ENCODE results near the gene NBEA. TPM values are rescaled to one million over a fixed set of nuclear protein-coding genes. Genes with fewer than 3 reads are reported as not detected.
A peak's percentile ranks its signal among the peaks of the same experiment; 100 is the strongest.
"Not testable (repeated sequence)": the region's sequence is repeated elsewhere in the genome, so short reads cannot be mapped to it uniquely, and the experiment has no call there.

NBEA gene
- total RNA-seq, 4 donors from 2014 or later: 0.34 to 10.3 (median 2.4) TPM

DNA sequence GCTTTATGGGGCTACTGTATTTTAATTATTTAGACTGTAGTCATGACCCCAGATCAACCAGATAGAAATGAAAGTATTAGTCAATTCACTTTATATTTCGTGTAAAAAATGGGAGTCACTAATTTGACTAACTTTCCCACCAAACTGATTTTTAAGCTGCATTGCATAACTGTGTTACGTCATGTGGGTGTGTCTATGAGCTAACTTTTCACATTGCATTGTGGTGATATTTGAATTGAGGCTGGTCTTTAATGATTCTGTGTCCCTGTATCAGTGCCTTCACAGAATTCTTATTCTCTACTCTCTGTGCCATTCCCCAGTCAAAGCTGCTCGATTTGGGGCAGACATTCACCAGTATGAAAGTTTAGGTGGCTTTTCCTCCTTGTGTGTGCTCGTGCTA lies 707.1 kb downstream of the NBEA start:
- 56 to 59% methylated on average over 4 of the region's 4 CpGs for WGBS, 2 donors
- H3K36me3 ChIP-seq: no peaks in the 10 kb centered on the region
- TF ChIP-seq, protein P1, sequence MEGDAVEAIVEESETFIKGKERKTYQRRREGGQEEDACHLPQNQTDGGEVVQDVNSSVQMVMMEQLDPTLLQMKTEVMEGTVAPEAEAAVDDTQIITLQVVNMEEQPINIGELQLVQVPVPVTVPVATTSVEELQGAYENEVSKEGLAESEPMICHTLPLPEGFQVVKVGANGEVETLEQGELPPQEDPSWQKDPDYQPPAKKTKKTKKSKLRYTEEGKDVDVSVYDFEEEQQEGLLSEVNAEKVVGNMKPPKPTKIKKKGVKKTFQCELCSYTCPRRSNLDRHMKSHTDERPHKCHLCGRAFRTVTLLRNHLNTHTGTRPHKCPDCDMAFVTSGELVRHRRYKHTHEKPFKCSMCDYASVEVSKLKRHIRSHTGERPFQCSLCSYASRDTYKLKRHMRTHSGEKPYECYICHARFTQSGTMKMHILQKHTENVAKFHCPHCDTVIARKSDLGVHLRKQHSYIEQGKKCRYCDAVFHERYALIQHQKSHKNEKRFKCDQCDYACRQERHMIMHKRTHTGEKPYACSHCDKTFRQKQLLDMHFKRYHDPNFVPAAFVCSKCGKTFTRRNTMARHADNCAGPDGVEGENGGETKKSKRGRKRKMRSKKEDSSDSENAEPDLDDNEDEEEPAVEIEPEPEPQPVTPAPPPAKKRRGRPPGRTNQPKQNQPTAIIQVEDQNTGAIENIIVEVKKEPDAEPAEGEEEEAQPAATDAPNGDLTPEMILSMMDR (IDR thresholded peaks at IDR 0.05): no peak
- TF ChIP-seq POLR2A (IDR thresholded peaks at IDR 0.05): no peak
- no peaks in the 10 kb centered on the region for H3K27me3 ChIP-seq
- no peak for DNase-seq
- peaks cover 0 to 13% (median 0%) of the 10 kb centered on the region in 3 donors for H3K4me1 ChIP-seq
- H3K4me3 ChIP-seq: no peak overlapping the region
- H3K27ac ChIP-seq: peak overlapping the region in 1 of 4 donors; percentile 4
- intact Hi-C loops (cut with DNase I): no loop called here
- no peaks in the 10 kb centered on the region for H3K9me3 ChIP-seq

DNA sequence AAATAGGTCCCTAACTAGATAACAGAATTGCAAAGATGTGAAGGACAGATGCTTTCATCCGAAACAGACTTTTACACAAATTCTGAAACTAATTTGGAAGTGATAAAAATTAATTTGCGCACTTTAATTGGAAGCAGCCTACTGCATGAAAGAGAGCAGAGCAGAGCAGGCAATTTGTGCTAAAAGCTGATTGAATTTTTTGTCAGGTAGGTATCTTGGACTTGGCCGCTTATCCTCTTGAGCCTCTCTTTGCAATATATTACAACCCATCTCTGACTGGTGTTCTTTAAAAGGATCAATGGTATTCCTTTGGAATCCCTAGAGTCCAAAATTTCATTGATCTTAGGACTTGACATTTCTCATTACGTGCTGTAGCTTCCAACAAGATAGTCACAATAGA lies 717.7 kb downstream of the NBEA start:
- H3K4me3 ChIP-seq: no peak overlapping the region
- TF ChIP-seq POLR2A (IDR thresholded peaks at IDR 0.05): no peak
- TF ChIP-seq, protein P1 (IDR thresholded peaks at IDR 0.05): no peak
- intact Hi-C loops (cut with DNase I): no loop called here
- H3K4me1 ChIP-seq: no peaks in the 10 kb centered on the region
- H3K27ac ChIP-seq: no peak overlapping the region
- H3K9me3 ChIP-seq: no peaks in the 10 kb centered on the region
- no peaks in the 10 kb centered on the region for H3K27me3 ChIP-seq
- H3K36me3 ChIP-seq: no peaks in the 10 kb centered on the region
- no peak for DNase-seq
- 86 to 87% methylated on average over 4 of the region's 4 CpGs for WGBS, 2 donors

DNA sequence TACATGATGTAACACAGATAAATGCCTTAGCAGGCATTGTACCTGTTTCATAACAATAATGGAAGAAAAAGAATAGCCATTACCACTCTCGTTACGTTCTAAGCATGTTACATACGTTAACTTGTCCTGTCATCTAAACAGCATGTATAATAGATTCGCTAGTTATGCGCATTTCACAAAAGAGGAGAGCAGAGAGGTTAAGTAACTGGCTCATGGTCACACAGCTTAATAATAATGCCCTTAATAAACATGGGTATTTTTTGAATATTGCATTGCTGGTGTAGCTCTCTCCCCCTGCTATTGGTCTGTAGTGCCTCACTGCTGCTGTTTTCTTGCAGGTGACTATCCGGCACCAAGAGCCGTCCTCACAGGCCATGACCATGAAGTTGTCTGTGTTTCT lies 722.7 kb downstream of the NBEA start:
- no peak overlapping the region for H3K27ac ChIP-seq
- DNase-seq: no peak
- no peaks in the 10 kb centered on the region for H3K36me3 ChIP-seq
- no peak overlapping the region for H3K4me3 ChIP-seq
- no peaks in the 10 kb centered on the region for H3K4me1 ChIP-seq
- intact Hi-C loops (cut with DNase I): no loop called here
- WGBS, 2 donors: 89 to 93% methylated on average over 7 of the region's 7 CpGs
- no peaks in the 10 kb centered on the region for H3K9me3 ChIP-seq
- no peaks in the 10 kb centered on the region for H3K27me3 ChIP-seq
- TF ChIP-seq, protein P1 (IDR thresholded peaks at IDR 0.05): no peak
- no peak for TF ChIP-seq POLR2A (IDR thresholded peaks at IDR 0.05)

DNA sequence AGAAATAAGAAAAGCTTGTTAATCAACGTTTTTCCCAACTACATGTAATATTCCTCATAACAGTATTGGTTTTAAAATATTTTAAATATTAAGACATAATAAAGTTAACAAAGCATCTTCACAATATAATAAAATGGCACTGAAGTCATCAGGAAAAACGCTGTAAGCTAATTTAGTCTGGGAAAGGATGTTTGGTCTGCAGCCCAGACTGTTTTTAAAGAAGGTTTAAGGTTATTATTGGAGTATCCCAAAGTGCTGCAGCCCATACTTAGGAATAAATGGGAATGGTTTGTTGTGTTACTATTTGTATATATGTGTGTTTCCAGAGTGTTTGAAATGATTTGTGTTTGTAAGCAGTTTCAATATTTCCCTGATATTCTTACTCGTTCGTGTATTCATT lies 727.3 kb downstream of the NBEA start:
- 72 to 78% methylated on average over 4 of the region's 4 CpGs for WGBS, 2 donors
- Histone ChIP-seq H3K36me3 (no peaks in the 10 kb centered on the region), H3K4me1 (no peaks in the 10 kb centered on the region), H3K9me3 (no peaks in the 10 kb centered on the region), H3K27me3 (no peaks in the 10 kb centered on the region), H3K4me3 (no peak overlapping the region), H3K27ac (no peak overlapping the region)
- no peak for DNase-seq
- intact Hi-C loops (cut with DNase I): no loop called here
- TF ChIP-seq POLR2A (IDR thresholded peaks at IDR 0.05): no peak
- TF ChIP-seq, protein P1 (IDR thresholded peaks at IDR 0.05): no peak

DNA sequence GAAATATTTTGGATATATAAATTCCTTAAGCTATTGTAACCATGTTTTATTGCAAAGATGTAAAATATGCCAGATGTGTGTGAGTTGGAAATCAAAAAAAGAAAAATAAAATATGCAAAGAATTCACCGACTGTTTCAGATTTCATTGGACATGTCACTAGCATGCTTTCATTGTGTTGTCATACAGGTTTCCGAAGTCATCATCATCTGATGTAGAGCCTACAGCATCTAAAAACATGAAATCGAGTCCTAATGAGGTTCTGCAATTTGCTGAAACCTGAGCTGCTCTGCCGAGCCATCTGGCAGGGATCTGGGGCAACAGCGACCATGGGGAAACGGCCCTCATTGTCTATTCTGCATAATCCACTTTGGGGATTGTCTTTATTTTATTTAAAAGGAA lies 730.5 kb downstream of the NBEA start:
- no peak for TF ChIP-seq POLR2A (IDR thresholded peaks at IDR 0.05)
- Histone ChIP-seq H3K27me3 (no peaks in the 10 kb centered on the region), H3K4me1 (no peaks in the 10 kb centered on the region), H3K9me3 (peaks cover 0 to 3% (median 0%) of the 10 kb centered on the region in 3 donors), H3K4me3 (no peak overlapping the region), H3K27ac (no peak overlapping the region), H3K36me3 (no peaks in the 10 kb centered on the region)
- DNase-seq: no peak
- WGBS, 2 donors: 77 to 80% methylated on average over 6 of the region's 6 CpGs
- intact Hi-C loops (cut with DNase I): no loop called here

DNA sequence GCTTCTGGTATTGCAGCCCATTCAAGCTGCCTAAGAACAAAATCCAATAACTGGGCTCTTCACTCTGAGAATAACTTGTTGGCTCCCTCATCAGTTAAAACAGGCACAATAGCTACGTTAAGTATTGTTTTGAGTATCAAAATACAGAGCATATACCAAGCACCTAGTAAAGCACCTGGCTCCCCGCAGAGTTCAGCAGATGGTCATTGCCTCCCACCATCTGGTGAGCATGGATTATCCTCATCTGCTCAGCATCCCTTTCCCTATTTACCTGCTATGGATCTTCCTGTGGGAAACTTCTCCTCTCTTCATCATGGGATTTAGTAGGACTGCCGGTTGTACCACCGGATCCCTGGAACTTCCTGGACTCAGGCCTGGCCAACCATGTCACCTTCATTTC lies 733.6 kb downstream of the NBEA start:
- intact Hi-C loops (cut with DNase I): no loop called here
- no peak for DNase-seq
- WGBS, 2 donors: 85 to 98% methylated on average over 4 of the region's 4 CpGs

DNA sequence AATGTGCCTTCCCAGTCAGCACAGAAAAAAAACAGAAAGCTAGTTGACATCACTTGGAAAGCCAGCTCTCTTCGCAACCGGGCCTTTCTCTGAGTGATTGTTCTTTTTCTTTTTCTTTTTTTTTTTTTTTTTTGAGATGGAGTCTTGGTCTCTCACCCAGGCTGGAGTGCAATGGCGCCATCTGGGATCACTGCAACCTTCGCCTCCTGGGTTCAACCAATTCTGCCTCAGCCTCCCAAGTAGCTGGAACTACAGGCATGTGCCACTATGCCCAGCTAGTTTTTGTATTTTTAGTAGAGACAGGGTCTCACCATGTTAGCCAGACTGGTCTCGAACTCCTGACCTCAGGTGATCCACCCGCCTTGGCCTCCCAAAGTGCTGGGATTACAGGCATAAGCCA lies 735.8 kb downstream of the NBEA start:
- 85 to 88% methylated on average over 5 of the region's 6 CpGs for WGBS, 2 donors
- intact Hi-C loops (cut with DNase I): not testable (repeated sequence)

More for the DNA sequence above, 733.6 kb downstream of the NBEA start:
- Histone ChIP-seq H3K36me3 (no peaks in the 10 kb centered on the region), H3K4me1 (no peaks in the 10 kb centered on the region), H3K9me3 (peaks cover 0 to 3% (median 0%) of the 10 kb centered on the region in 3 donors), H3K27me3 (no peaks in the 10 kb centered on the region), H3K4me3 (no peak overlapping the region), H3K27ac (no peak overlapping the region)
- TF ChIP-seq POLR2A (IDR thresholded peaks at IDR 0.05): no peak
- TF ChIP-seq, protein P1 (IDR thresholded peaks at IDR 0.05): no peak

More for the DNA sequence above, 735.8 kb downstream of the NBEA start:
- not testable (repeated sequence) for H3K4me3 ChIP-seq, H3K4me1 ChIP-seq, DNase-seq, H3K27me3 ChIP-seq, H3K27ac ChIP-seq, H3K36me3 ChIP-seq, H3K9me3 ChIP-seq
